ENCODE measurements around the gene C14orf132.

DNA sequence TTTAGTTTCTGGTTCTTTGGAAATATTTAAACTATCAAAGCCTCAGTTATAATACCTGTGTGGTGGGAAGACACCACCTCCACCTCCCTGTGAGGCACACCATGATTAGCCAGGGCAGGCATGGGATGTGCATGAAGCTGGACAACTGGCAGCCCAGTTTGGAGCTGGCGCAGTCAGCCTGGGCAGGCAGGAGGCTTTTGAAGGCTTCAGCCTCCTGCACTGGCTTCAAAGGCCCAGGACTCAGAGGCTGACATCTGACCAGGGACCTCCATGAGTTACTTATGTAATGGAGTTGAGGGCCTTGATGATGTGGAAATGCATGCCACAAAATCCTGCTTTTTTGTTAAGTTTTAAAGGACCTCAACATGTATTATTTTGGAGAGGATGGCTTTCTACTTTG, 30.3 kb downstream of the C14orf132 start:
- no peak for TF ChIP-seq POLR2AphosphoS5 (IDR thresholded peaks at IDR 0.05)
- TF ChIP-seq, protein P1, sequence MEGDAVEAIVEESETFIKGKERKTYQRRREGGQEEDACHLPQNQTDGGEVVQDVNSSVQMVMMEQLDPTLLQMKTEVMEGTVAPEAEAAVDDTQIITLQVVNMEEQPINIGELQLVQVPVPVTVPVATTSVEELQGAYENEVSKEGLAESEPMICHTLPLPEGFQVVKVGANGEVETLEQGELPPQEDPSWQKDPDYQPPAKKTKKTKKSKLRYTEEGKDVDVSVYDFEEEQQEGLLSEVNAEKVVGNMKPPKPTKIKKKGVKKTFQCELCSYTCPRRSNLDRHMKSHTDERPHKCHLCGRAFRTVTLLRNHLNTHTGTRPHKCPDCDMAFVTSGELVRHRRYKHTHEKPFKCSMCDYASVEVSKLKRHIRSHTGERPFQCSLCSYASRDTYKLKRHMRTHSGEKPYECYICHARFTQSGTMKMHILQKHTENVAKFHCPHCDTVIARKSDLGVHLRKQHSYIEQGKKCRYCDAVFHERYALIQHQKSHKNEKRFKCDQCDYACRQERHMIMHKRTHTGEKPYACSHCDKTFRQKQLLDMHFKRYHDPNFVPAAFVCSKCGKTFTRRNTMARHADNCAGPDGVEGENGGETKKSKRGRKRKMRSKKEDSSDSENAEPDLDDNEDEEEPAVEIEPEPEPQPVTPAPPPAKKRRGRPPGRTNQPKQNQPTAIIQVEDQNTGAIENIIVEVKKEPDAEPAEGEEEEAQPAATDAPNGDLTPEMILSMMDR (IDR thresholded peaks at IDR 0.05), result no peak
- no peak for TF ChIP-seq POLR2A (IDR thresholded peaks at IDR 0.05)
